H9 (cell line): ENCODE results near the gene PLCB1. TPM values are rescaled to one million over a fixed set of nuclear protein-coding genes. Genes with fewer than 3 reads are reported as not detected.

Experiments
- DNase-seq: peaks from one replicate; pipeline ENCODE4 v3.0.0-alpha.2; 2017
- H2AFZ ChIP-seq: one replicate; pipeline ENCODE4 v1.6.1; 2013; ENCODE audit warnings: mild to moderate bottlenecking, low read length, control low read depth, moderate library complexity
- H2AK5ac ChIP-seq: 2 replicates; pipeline ENCODE4 v1.6.1; 2013; ENCODE audit warnings: low read length, control low read depth, mixed read lengths; ENCODE audit not compliant: insufficient read length
- H2BK120ac ChIP-seq: one replicate; pipeline ENCODE4 v1.6.1; 2013; ENCODE audit warnings: low read depth, mild to moderate bottlenecking, low read length, control low read depth, inconsistent platforms; ENCODE audit not compliant: poor library complexity, severe bottlenecking
- H2BK12ac ChIP-seq: 2 replicates; pipeline ENCODE4 v1.6.1; 2013; ENCODE audit warnings: low read length, control low read depth, mixed read lengths, low read depth; ENCODE audit not compliant: insufficient read length
- H2BK15ac ChIP-seq: 2 replicates; pipeline ENCODE4 v1.6.1; 2013; ENCODE audit warnings: low read depth, low read length, control low read depth
- H2BK20ac ChIP-seq: one replicate; pipeline ENCODE4 v1.6.1; 2013; ENCODE audit warnings: low read depth, mild to moderate bottlenecking, low read length, control low read depth, inconsistent platforms; ENCODE audit not compliant: poor library complexity, severe bottlenecking
- H2BK5ac ChIP-seq: 2 replicates; pipeline ENCODE4 v1.6.1; 2013; ENCODE audit warnings: low read length, control low read depth, mixed read lengths; ENCODE audit not compliant: insufficient read length
- H3K14ac ChIP-seq: 2 replicates; pipeline ENCODE4 v1.6.1; 2013; ENCODE audit warnings: low read length, control low read depth; ENCODE audit not compliant: insufficient read depth
- H3K18ac ChIP-seq: 2 replicates; pipeline ENCODE4 v1.6.1; 2013; ENCODE audit warnings: low read depth, mild to moderate bottlenecking, mixed read lengths, low read length, control low read depth; ENCODE audit not compliant: insufficient read length
- H3K23ac ChIP-seq: 2 replicates; pipeline ENCODE4 v1.6.1; 2013; ENCODE audit warnings: low read length, control low read depth, mixed read lengths, low read depth; ENCODE audit not compliant: insufficient read length
- H3K23me2 ChIP-seq: 2 replicates; pipeline ENCODE4 v1.6.1; 2013; ENCODE audit warnings: low read depth, mild to moderate bottlenecking, mixed read lengths, low read length, control low read depth; ENCODE audit not compliant: insufficient read length, poor library complexity, severe bottlenecking
- H3K27ac ChIP-seq: 2 replicates; pipeline ENCODE4 v1.5.1; 2013; ENCODE audit warnings: low read length, control low read depth, mixed read lengths, low read depth; ENCODE audit not compliant: insufficient read length
- H3K27me3 ChIP-seq: 2 replicates; pipeline ENCODE4 v1.6.1; 2013; ENCODE audit warnings: low read length, control low read depth, inconsistent platforms; ENCODE audit not compliant: insufficient read depth
- H3K4ac ChIP-seq: 2 replicates; pipeline ENCODE4 v1.6.1; 2013; ENCODE audit warnings: low read depth, mild to moderate bottlenecking, control low read depth, inconsistent platforms, low read length, moderate library complexity
- H3K4me1 ChIP-seq: 2 replicates; pipeline ENCODE4 v1.6.1; 2013; ENCODE audit warnings: low read length, control low read depth, inconsistent platforms; ENCODE audit not compliant: insufficient read depth
- H3K4me2 ChIP-seq: 2 replicates; pipeline ENCODE4 v1.6.1; 2013; ENCODE audit warnings: low read length, control low read depth, mixed read lengths; ENCODE audit not compliant: insufficient read length, insufficient read depth
- H3K56ac ChIP-seq: 2 replicates; pipeline ENCODE4 v1.6.1; 2013; ENCODE audit warnings: low read depth, mild to moderate bottlenecking, mixed read lengths, low read length, control low read depth; ENCODE audit not compliant: insufficient read length
- H3K79me1 ChIP-seq: 2 replicates; pipeline ENCODE4 v1.6.1; 2013; ENCODE audit warnings: low read depth, mild to moderate bottlenecking, moderate library complexity, low read length, control low read depth, inconsistent platforms; ENCODE audit not compliant: insufficient read depth, poor library complexity, severe bottlenecking
- H3K79me2 ChIP-seq: 2 replicates; pipeline ENCODE4 v1.6.1; 2013; ENCODE audit warnings: low read length, control low read depth, inconsistent platforms; ENCODE audit not compliant: insufficient read depth
- H3K9ac ChIP-seq: 2 replicates; pipeline ENCODE4 v1.6.1; 2013; ENCODE audit warnings: low read length, control low read depth, mixed read lengths; ENCODE audit not compliant: insufficient read length; ENCODE audit errors: extremely low read depth
- H3K9me3 ChIP-seq: one replicate; pipeline ENCODE4 v1.6.1; 2013; ENCODE audit warnings: low read depth, low read length, inconsistent platforms; ENCODE audit not compliant: control insufficient read depth
- H3T11ph ChIP-seq: one replicate; pipeline ENCODE4 v1.6.1; 2013; ENCODE audit warnings: mild to moderate bottlenecking, low read length, control low read depth, inconsistent platforms
- H4K20me1 ChIP-seq: one replicate; pipeline ENCODE4 v1.6.1; 2013; ENCODE audit not compliant: control insufficient read depth, insufficient read length, insufficient read depth
- H4K5ac ChIP-seq: 2 replicates; pipeline ENCODE4 v1.6.1; 2013; ENCODE audit warnings: low read depth, mild to moderate bottlenecking, mixed read lengths, low read length, control low read depth; ENCODE audit not compliant: insufficient read length
- H4K8ac ChIP-seq: replicated peaks from 2 replicates; pipeline ENCODE4 v1.6.1; 2013; ENCODE audit warnings: low read length, control low read depth, mixed read lengths, low read depth; ENCODE audit not compliant: insufficient read length
- H4K91ac ChIP-seq: 2 replicates; pipeline ENCODE4 v1.6.1; 2013; ENCODE audit warnings: low read depth, mild to moderate bottlenecking, moderate library complexity, mixed read lengths, low read length, control low read depth; ENCODE audit not compliant: insufficient read length
- H3K27ac Mint-ChIP-seq, 3 experiments: 2 replicates in 2 of 3; 3 replicates in 1 of 3; pipeline ENCODE4 v1.8.0; 2020 to 2021; ENCODE audit warnings: mixed read lengths in 3 of 3, mild to moderate bottlenecking in 1 of 3, moderate library complexity in 1 of 3
- H3K27me3 Mint-ChIP-seq: 2 replicates; pipeline ENCODE4 v1.8.0; 2021; ENCODE audit warnings: low read depth, mild to moderate bottlenecking, moderate library complexity, mixed read lengths
- H3K36me3 Mint-ChIP-seq, 3 experiments: 2 replicates in 2 of 3; 3 replicates in 1 of 3; pipeline ENCODE4 v1.8.0; 2020 to 2021; ENCODE audit warnings: low read depth in 3 of 3, mixed read lengths in 3 of 3; ENCODE audit not compliant: insufficient read depth in 1 of 3
- H3K4me1 Mint-ChIP-seq, 2 experiments: 2 replicates each; pipeline ENCODE4 v1.8.0; 2020; ENCODE audit warnings: mixed read lengths in 2 of 2
- H3K4me3 Mint-ChIP-seq, 2 experiments: 2 replicates in 1 of 2; 3 replicates in 1 of 2; pipeline ENCODE4 v1.8.0; 2020 to 2021; ENCODE audit warnings: mild to moderate bottlenecking in 2 of 2, mixed read lengths in 2 of 2, moderate library complexity in 1 of 2
- H3K9me3 Mint-ChIP-seq, 2 experiments: 2 replicates in 1 of 2; 3 replicates in 1 of 2; pipeline ENCODE4 v1.8.0; 2020; ENCODE audit warnings: mild to moderate bottlenecking in 2 of 2, mixed read lengths in 2 of 2, moderate library complexity in 1 of 2
- CTCF ChIP-seq: fragments of 200-600 bp; sonication (generic); conservative IDR thresholded peaks from 3 replicates; pipeline ENCODE4 v1.8.0; 2021; ENCODE audit warnings: antibody characterized with exemption, mild to moderate bottlenecking
- WGBS: extraction: QIAGEN DNeasy Blood & Tissue Kit; methylation state at CpG from one replicate; pipeline ENCODE4 v1.1.7; 2013; ENCODE audit warnings: missing lambda C conversion rate, low lambda C conversion rate, mixed read lengths; ENCODE audit not compliant: insufficient read length; ENCODE audit errors: extremely low coverage; 5-methylcytosine and 5-hydroxymethylcytosine counted together
- total RNA-seq: library from RNA; stranded (reverse); gene quantifications from 2 replicates; pipeline ENCODE4 v1.2.1, GENCODE V29; 2021

PLCB1 gene
- total RNA-seq, 1 experiment from 2014 or later: 11.5 TPM

GRCh38 chr20:8624046-8624445, 492.0 kb downstream of the PLCB1 start:
- no peaks in the 10 kb centered on the region for H3K23me2 ChIP-seq
- Mint-ChIP-seq H3K27ac (no peak overlapping the region), H3K4me1 (peaks cover 0 to 4% of the 10 kb centered on the region in 2 experiments; a peak in 2 of 4 replicates), H3K9me3 (no peaks in the 10 kb centered on the region), H3K27me3 (no peaks in the 10 kb centered on the region), H3K4me3 (no peak overlapping the region), H3K36me3 (no peaks in the 10 kb centered on the region)
- H3K4me2 ChIP-seq: no peak overlapping the region
- H2BK12ac ChIP-seq: no peak overlapping the region
- no peak overlapping the region for H2BK5ac ChIP-seq
- H3K23ac ChIP-seq: no peak overlapping the region
- H3K27ac ChIP-seq: no peak overlapping the region
- H3K79me2 ChIP-seq: no peaks in the 10 kb centered on the region
- no peak overlapping the region for H4K91ac ChIP-seq
- no peak for TF ChIP-seq CTCF
- no peak overlapping the region for H4K5ac ChIP-seq
- H3K56ac ChIP-seq: no peak overlapping the region
- H3T11ph ChIP-seq: no peak overlapping the region
- H4K8ac ChIP-seq: no peak overlapping the region
- H3K27me3 ChIP-seq: no peaks in the 10 kb centered on the region
- no peaks in the 10 kb centered on the region for H3K79me1 ChIP-seq
- no peak overlapping the region for H3K9ac ChIP-seq
- no CpG with 5 or more reads among the region's 3 CpGs for WGBS
- H2BK120ac ChIP-seq: no peak overlapping the region
- no peak overlapping the region for H2BK15ac ChIP-seq
- H4K20me1 ChIP-seq: no peaks in the 10 kb centered on the region
- H2BK20ac ChIP-seq: no peak overlapping the region
- no peak overlapping the region for H3K4ac ChIP-seq
- H3K9me3 ChIP-seq: no peaks in the 10 kb centered on the region
- no peak for DNase-seq
- no peak overlapping the region for H2AFZ ChIP-seq
- H3K14ac ChIP-seq: no peak overlapping the region
- no peak overlapping the region for H3K18ac ChIP-seq
- H3K4me1 ChIP-seq: no peaks in the 10 kb centered on the region; the same call in 1 of the 2 replicates
- H2AK5ac ChIP-seq: no peak overlapping the region
